Myocyte (in vitro differentiated cells): ENCODE measurements around the gene KRT77. TPM values are rescaled to one million over a fixed set of nuclear protein-coding genes. Genes with fewer than 3 reads are reported as not detected.
"Not testable (repeated sequence)": the region's sequence is repeated elsewhere in the genome, so short reads cannot be mapped to it uniquely, and the experiment has no call there.

Experiments
- DNase-seq: peaks from one replicate; pipeline ENCODE4 v3.0.0-alpha.2; 2012; ENCODE audit warnings: low read depth
- total RNA-seq: library from RNA; depleted of rRNA; stranded (reverse); fragments of >200 nt; gene quantifications from 2 replicates; pipeline ENCODE4 v1.2.3, GENCODE V29; 2014

KRT77 gene
- total RNA-seq, 1 donor from 2014 or later, result not detected

DNA sequence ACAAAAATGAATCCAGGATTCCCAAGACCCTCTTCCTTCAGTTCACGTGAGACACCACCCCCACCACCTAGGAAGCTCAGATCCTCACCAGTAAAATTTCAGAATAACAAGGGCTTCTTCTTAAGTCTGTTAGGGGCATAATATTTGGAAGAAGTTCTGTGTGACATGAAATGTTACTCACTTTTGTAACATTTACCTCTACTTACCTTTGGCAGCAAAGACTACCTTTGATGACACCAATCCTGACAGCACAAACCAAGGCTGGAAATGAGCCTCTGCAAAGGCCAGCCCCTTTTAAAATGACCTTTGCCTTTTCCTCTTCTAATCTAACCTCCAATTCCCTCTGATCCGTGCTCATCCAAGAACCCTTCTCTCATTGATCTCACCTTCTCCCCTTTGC is 19.4 kb upstream of the KRT77 start:
- no peak for DNase-seq

DNA sequence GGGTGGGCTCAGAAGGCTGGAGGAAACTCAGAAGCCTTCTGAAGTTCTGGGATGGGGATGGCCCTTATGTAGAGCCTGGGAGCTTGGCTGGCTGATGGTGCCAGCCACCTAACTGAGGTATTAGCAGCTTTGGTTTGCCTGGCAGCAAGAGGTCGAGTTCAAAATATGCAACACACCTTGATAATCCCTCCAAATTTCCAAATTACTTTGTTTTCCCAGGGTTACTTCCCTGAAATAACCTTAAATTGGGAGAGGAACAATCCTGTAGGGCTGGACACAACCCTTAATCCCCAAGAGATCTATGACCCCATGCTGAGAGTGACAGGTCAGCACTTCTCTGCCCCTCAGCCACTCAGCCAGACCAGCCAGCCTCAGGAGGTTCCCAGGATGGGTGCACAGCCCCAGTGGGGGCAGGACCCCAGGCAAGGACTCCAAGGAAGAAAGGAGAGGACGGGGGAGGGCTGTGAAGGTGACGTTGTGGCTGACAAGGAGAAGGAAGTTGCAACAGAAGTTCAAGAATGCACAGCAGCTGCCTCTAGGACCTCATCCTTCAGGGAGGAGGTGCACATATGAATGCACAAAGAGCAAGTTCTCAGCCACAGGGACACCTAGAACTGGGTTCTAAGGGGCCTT is 18.6 kb upstream of the KRT77 start:
- no peak for DNase-seq

DNA sequence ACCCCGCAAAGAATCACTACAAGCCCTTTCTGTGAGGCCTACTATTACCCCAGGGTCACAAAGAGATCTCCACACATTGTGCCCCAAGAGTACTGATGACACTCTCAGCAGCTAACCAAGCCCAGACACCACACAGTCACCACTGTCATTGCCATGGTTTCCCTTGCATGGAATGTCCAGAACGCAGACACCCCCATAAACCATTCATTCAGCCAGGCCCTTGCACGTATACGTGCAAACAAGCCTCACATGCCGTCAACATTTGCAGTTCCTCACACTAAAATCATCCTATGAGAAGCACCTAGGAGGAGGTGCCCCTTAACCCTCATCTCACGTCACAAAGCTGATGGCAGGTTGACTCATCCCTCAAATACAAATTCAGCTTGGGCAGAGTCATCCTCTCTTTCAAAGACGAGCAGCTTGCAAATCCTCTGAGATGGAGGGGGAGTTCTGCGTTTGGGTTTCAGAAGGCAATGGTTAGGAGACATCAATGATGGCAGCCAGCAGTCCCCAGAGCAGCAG is 17.1 kb upstream of the KRT77 start:
- DNase-seq, result no peak

DNA sequence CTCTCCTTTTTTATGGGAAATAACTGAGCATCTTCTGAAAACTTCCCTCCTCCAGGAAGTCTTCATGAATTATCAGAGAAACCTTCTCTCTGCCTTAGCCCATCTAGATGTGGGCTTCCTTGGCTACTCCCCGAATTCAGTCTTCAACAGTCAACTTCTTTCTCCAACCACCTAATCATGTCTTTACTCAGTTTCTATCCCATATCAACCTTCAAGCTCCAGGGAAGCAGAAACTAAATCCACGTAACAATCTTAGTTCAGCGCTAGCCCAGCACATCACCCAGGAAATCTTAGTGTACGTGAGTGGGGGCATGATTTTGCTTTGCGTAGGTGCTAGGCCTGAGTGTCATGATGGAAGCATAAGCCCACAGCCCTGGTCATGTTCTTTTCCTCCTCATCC is 12.7 kb upstream of the KRT77 start:
- DNase-seq, result no peak

DNA sequence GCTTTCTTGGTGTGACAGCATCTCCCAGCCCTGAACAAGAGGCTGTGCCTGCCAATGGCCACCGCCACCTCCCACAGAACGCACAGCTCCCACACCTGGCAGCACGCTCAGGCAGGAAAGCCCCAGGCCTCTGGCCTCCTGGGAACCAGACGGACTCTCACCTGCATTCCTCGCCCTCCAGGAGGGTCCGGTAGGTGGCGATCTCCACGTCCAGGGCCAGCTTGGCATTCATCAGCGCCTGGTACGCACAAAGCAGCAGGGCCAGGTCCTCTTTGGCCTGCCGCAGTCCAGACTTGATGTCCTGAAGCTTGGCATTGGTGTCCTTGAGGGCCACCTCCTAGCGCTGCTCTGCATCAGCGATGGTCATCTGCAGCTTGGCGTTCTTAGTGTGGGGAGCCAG is 12.1 kb upstream of the KRT77 start:
- no peak for DNase-seq

DNA sequence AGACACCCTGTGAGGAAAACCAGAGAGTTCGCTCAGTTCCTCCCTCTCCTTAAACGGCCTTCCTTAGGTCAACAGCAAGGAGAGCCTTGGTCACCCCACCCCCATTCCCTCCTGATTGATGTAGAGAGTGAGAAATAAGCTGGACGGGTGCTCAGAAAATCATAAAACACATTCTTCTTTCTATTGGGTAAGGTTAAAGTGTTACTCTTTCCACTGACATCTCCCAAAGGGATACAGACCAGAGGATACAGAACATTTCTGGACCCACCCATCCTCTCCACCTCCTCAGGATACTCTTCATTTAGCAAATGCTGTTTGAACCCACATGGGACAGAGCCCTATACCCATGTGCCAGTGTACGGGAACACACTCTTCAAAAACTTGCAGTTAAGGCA is 11.6 kb upstream of the KRT77 start:
- DNase-seq, result no peak

DNA sequence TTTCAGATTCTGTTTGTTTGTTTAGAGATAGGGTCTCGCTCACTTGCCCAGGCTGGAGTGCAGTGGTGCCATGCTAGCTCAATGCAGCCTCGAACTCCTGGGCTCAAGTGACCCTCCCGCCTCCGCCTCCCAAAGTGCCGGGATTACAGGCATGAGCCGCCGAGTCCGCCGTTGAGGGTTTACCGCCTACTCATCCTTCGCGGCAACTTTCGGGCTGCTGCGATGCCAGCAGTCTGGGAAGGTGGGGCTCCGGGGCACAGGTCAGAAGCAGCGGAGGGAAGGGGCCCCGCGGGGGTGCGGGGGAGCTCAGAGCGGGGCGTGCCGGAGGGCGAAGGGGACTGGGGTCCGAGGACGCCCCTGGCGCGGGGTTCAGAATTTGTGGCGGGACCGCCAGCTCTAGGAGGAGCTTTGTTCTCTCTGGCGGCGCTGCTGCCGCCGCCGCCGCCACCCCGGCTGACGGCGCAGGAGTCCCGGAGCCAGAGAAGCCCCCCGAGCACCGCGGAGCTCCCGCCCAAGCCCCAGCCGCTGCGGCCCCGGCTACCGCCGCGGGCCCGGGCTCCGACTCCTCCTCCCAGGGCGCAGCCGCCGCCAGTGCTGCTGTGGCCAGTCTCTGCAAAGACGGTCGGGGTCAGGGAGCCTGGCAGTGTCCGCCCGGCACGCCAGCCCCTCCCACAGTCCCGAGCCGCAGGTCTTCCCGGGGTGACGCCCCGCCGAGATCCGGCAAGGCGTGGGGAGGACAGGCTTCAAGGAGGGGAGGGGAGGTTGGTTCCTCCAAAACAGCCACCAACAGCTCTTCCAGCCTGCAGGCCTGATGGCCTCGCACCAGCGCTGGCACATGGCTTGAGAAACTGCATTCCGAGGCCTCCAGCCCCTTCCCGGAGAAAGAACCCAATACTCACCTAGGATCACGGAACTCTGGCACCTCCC is 10.9 kb upstream of the KRT77 start:
- DNase-seq, result no peak

DNA sequence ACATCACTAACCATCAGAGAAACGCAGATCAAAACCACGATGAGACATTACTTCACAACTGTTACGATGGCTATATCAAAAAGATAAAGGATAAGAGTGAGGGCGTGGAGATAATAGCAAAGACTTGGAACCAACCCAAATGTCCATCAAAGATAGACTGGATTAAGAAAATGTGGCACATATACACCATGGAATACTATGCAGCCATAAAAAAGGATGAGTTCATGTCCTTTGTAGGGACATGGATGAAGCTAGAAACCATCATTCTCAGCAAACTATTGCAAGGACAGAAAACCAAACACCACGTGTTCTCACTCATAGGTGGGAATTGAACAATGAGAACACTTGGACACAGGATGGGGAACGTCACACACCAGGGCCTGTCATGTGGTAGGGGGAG is 8.8 kb upstream of the KRT77 start:
- DNase-seq, result not testable (repeated sequence)

DNA sequence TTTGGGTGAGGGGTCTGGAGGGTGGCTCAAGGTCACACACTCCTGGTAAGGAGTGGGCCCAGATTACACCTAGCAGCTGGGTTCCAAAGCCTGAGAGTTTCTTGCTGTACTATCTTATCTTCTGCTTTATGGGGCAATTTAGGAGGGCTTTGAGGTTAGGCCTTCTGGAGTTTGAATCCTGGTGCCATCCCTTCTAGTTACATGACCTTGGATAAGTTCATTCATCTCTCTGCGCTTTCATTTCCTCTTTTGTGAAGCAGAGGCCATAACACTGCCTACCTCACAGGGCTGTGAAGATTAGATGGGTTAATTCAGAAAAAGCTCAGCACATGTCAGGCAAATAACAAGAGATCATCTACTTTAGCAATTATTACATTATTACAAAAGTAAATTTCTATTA is 7.4 kb upstream of the KRT77 start:
- no peak for DNase-seq

DNA sequence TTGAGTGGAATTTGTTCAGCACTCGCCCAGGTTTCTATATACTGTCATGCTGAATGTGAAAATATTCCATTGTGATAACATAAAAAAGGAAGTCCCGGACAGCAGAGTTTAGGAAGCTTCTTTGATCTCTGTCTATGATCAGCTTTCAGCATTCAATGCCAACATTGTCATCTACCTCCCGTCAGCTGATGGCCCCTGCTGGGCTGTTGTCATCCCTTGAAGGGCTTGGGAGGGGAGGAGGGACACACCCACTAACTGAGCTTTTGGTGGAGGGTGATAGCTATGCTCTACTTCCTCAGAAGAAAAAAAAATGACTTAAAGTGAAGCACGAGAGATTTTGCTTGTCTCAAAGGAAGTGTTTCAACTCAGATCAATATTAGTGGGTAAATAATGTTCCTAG is 4.7 kb upstream of the KRT77 start:
- no peak for DNase-seq

DNA sequence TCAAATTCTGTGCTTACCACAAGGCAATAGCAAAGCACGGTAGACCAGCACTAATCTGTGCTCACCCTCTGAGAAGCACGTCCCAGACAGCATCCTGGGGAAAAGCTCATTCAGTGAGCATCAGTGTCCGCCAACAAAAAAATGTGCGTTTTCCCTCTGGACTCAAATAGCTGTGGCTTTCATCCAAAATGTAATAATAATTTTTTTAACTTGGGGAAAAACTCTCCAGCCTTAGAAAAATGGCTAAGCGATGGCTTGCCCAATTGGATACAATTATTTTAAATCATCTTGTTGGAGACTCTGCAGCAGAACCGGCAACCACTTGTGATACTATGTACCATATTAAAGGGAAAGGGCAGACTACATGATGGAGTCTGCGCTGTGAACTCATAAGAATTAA is 1.1 kb upstream of the KRT77 start:
- no peak for DNase-seq

DNA sequence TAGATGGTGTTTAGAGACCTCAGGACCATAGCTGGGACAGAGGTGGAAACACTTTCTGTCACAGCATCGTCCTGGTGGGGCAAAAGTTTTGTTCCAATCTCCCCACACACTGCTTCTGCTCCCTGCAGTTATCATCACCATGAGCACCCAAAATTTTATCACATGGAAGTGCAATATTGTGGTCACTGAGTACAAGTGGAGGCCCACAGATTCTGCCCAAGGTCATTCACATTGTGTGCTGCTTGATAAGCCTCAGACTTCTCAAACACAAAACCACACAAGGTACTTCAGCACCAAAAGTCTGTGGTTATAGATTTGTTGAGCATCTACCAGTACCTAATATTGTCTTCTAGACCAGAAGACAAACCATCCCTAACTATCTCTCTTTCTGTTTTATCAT is 554 bp upstream of the KRT77 start:
- DNase-seq, result no peak

DNA sequence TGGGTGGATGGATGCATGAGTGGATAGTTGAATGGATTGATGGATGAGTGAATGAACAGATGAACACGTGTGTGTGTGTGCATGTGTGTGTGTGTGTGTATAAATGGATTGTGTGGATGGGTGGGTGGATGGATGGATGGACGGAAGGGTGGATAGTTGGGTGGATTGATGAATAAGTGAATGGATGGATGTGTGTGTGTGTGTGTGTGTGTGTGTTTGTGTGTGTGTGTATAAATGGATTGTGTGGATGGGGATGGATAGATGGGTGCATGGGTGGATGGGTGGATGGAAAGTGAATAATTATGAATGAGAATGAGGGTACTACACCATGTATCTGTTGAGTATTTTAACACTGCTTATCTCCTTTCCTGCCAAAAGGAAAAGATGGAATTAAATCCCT is 986 bp downstream of the KRT77 start:
- DNase-seq, result no peak

DNA sequence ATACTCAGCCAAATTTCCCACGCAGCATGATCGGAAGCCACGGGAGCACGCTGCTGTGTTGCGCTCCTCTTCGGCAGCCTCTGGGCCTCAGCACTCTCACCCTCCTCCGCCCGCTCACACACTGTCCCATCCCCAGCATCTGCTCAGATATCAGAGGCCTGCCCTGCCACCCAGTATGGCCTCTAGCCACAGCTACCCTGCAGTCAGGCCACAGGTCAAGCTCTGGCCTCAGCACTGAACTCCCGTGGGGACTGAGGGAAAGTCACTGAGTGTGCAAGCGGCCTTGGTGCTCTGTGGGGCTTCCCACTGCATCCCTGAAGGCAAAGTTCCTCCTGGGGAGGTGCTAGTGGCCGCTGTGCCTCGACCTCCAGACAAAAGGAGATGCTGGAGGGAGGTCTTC is 2.0 kb downstream of the KRT77 start:
- DNase-seq, result no peak

DNA sequence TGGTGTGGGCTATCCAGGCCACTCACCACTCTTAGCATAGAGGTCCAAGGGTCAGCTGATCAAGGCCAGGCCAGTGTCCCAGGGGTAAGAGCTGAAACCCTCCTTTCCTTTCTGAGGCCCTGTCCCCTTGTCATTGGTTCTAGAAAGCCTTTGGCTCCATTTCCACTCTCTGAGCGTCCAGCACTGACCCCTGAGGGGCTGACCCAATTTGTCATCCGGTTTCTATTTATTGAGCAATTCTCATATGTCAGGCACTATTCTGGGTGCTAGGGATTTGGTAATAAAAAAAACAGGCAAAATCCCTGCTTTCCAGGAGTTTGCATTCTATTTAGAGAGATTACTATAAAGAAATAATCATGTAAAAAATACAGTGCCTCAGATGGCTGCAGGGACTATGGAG is 3.4 kb downstream of the KRT77 start:
- no peak for DNase-seq

DNA sequence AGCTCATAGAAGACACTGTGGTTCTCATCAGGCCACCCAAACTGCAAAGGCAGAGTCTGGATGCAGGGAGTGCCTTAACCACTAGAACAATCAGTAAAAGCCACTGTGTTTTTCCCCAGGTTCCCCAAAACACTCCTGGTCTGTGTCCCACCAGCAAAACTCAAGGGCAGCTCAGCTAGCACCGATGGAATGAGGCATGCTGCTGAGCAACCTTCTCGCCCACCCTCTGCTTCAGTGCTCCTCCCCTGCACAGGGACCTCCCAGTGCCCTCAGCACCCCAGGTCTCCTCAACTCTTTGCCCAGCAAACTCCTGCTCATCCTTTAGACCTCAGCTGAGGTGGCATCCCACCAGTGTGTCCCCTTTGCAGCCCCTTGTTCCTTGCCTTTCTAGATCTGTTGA is 4.0 kb downstream of the KRT77 start:
- DNase-seq, result no peak

DNA sequence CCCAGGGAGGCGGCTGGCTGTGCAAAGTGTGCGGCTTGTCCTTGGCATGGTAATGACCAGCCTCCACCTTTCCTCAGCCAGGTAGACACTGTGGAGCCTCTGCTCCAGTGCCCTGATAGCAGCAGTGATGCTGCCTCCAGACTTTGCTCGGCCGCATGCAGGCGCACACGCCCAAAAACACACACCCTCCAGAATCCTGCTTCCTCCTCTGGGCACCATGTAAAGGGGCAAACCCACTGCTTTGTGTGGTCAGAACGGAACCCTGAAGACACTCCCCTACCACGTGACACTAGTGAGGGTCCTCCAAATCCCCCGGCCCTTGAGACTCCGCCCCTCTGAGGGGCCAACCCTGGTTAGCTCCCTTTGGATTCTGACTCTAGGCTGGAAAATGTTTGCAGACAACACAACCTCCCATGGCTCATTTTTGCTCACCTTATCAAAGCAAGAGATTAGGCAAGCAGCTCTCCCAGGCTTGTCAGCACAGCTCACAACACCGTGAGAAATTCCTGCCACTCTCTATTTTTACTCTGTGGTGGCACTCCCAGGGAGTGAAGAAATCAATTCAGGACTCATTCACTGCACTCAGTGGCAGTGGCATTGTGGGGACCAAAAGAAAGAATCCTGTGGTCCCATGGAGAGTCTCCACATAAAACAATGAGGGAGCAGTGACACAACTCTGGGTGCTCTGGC is 4.5 kb downstream of the KRT77 start:
- DNase-seq, result no peak

DNA sequence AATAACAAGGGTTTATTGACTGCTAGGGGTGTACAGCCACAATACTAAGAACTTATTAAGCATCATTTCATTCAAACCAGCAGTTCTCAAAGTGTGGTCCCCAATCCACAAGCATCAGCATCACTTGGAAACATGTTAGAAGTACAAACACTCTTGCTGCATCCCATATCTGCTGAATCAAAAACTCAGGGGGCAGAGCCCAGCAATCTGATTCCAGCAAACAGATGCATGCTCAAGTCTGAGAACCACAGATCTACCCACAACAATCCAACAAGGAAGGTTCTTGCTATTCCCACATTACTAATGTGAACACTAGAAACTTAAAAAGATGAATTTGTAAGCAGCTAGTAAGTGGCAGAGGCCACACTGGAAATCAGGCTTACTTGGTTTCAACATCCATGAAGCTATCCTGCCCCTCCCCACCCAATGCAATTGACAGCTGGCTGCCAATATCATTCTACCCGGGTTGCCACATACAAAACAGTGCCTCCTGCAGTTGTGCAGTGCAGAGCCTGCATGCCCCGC is 6.2 kb downstream of the KRT77 start:
- no peak for DNase-seq

DNA sequence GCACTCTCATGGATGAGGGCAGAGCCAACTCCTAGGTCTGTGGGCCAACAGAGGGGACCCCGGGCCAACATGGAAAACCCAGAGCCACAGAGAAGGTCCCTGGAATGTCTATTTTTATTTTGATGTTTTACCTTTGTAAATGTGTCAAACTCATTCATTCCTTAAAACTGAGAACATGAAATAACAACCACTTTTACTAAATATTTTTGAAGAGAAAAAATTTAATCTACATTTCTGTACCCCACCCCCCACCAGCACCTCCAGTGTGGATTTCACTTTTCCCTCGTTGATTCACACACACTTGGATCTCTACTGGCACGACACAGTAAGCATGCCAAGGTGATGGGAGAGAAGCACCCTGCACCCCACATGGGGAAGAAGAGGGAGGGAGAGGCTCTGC is 6.7 kb downstream of the KRT77 start:
- no peak for DNase-seq

DNA sequence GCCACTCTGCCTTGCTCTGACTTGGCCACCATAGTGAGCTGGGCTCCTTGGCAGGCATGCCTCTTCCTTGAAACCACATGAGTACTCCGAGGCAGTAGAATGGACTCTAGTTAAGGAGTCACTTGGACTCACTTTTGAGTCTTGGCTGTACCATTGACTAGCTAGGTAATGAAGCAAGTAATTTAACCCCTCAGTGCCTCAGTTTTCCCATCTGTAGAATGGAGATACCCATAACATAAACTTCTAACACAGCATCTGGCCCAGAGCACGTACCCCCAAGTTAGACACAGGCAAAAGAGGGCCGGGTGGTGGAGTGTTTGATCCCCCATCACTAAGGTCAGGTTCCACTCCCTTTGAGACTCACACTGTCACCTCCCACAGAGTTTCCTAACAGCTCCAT is 8.3 kb downstream of the KRT77 start:
- no peak for DNase-seq

DNA sequence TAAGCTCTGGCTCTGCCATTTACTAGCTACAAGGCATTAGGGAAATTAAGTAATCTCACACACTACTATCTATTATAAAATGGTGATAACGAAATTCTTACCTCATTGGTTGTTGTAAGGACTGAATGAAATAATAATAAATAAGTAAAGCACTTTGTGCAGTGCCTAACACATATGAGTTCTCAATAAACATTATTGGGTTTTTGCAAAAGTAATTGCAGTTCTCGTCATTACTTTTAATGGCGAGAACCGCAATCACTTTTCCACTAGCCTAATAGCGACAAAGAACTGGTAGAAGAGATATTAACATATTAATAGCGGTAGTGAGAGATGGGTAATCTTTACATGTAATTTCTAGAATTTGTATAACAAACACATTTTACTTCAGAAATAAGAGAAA is 9.2 kb downstream of the KRT77 start:
- DNase-seq, result no peak

DNA sequence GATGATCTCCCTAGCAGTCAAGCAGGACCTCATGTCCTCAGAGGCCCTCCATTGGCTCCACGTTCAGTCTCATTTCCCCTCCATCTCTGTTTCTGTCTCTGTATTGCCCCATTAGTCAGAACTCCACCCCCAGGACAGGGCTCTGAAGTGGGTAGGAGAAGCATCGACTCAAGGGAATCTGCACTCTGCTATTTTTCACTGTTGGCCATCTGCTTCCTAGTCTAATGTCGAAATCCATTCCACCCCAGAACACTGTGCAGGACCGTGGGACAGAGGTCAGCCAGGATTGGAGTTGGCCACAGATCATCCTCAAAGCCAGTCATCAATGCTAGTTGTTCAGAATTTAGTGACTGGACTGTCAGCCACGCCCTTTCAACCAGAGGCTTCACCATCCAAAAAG is 10.1 kb downstream of the KRT77 start:
- no peak for DNase-seq
